ENCODE results near the gene ATOH8. TPM values are rescaled to one million over a fixed set of nuclear protein-coding genes. Genes with fewer than 3 reads are reported as not detected.

ATOH8 gene
- total RNA-seq, 1 donor from 2014 or later = 25.8 TPM

- ATAC-seq (ENCODE audit: poor library complexity) (no peak), DNase-seq (no peak)
- intact Hi-C loops (cut with DNase I) = no loop called here
These were observed 22.2 kb upstream of the ATOH8 start for GRCh38 chr2:85731606-85732005.

GRCh38 chr2:85732467-85733120 lies 21.2 kb upstream of the ATOH8 start:
- intact Hi-C loops (cut with DNase I) = no loop called here
- no peak for DNase-seq

GRCh38 chr2:85733121-85733960 lies 20.4 kb upstream of the ATOH8 start:
- intact Hi-C loops (cut with DNase I) = no loop called here

More at GRCh38 chr2:85732467-85733120, 21.2 kb upstream of the ATOH8 start:
- no peak for ATAC-seq (ENCODE audit: poor library complexity)

GRCh38 chr2:85734015-85734414 lies 19.8 kb upstream of the ATOH8 start:
- intact Hi-C loops (cut with DNase I) = no loop called here
- DNase-seq = no peak
- peak; percentile 55 for ATAC-seq (ENCODE audit: poor library complexity)

More at GRCh38 chr2:85733121-85733960, 20.4 kb upstream of the ATOH8 start:
- DNase-seq = no peak
- ATAC-seq (ENCODE audit: poor library complexity) = no peak

GRCh38 chr2:85734942-85735608 lies 18.7 kb upstream of the ATOH8 start:
- DNase-seq = no peak
- ATAC-seq (ENCODE audit: poor library complexity) = no peak
- intact Hi-C loops (cut with DNase I) = no loop called here

GRCh38 chr2:85735691-85736090 lies 18.1 kb upstream of the ATOH8 start:
- intact Hi-C loops (cut with DNase I) = no loop called here
- ATAC-seq (ENCODE audit: poor library complexity) (no peak), DNase-seq (no peak)

GRCh38 chr2:85736456-85737355 lies 17.1 kb upstream of the ATOH8 start:
- DNase-seq (no peak), ATAC-seq (ENCODE audit: poor library complexity) (no peak)
- intact Hi-C loops (cut with DNase I) = no loop called here

- DNase-seq = peak; percentile 75
- ATAC-seq (ENCODE audit: poor library complexity) = peak; percentile 51
- intact Hi-C loops (cut with DNase I) = no loop called here
These were observed 16.3 kb upstream of the ATOH8 start for GRCh38 chr2:85737481-85737880.

- ATAC-seq (ENCODE audit: poor library complexity) = no peak
- no peak for DNase-seq
- intact Hi-C loops (cut with DNase I) = no loop called here
These were observed 15.8 kb upstream of the ATOH8 start for GRCh38 chr2:85737961-85738360.

- no peak for ATAC-seq (ENCODE audit: poor library complexity)
- no peak for DNase-seq
- intact Hi-C loops (cut with DNase I) = no loop called here
These were observed 13.6 kb upstream of the ATOH8 start for GRCh38 chr2:85740193-85740592.

- intact Hi-C loops (cut with DNase I) = no loop called here
- DNase-seq (peak; percentile 75), ATAC-seq (ENCODE audit: poor library complexity) (peak; percentile 51)
These were observed 12.5 kb upstream of the ATOH8 start for GRCh38 chr2:85741211-85741832.

GRCh38 chr2:85741833-85742455 lies 11.8 kb upstream of the ATOH8 start:
- intact Hi-C loops (cut with DNase I) = no loop called here
- peak; percentile 74 for DNase-seq
- ATAC-seq (ENCODE audit: poor library complexity) = peak; percentile 53

- intact Hi-C loops (cut with DNase I) = no loop called here
- no peak for ATAC-seq (ENCODE audit: poor library complexity)
- DNase-seq = no peak
These were observed 10.3 kb upstream of the ATOH8 start for GRCh38 chr2:85743304-85743978.

- intact Hi-C loops (cut with DNase I) = no loop called here
- DNase-seq (no peak), ATAC-seq (ENCODE audit: poor library complexity) (no peak)
These were observed 9.7 kb upstream of the ATOH8 start for GRCh38 chr2:85744055-85744454.

- intact Hi-C loops (cut with DNase I) = no loop called here
- DNase-seq (peak; percentile 76), ATAC-seq (ENCODE audit: poor library complexity) (peak; percentile 4)
These were observed 8.8 kb upstream of the ATOH8 start for GRCh38 chr2:85744741-85745601.

- intact Hi-C loops (cut with DNase I) = no loop called here
- ATAC-seq (ENCODE audit: poor library complexity) = no peak
- no peak for DNase-seq
These were observed 8.2 kb upstream of the ATOH8 start for GRCh38 chr2:85745619-85746018.
